Mesenchymal stem cell (in vitro differentiated cells and primary cell): Measurements from ENCODE around the gene C11orf98.
A peak's percentile ranks its signal among the peaks of the same experiment; 100 is the strongest.
"Not testable (repeated sequence)": the region's sequence is repeated elsewhere in the genome, so short reads cannot be mapped to it uniquely, and the experiment has no call there.

Experiments
- DNase-seq: peaks from one replicate; pipeline ENCODE4 v3.0.0-alpha.2; 2013
- H2AFZ ChIP-seq: one replicate; pipeline ENCODE4 v1.6.1; 2013; ENCODE audit warnings: low read depth, mild to moderate bottlenecking, control low read depth, inconsistent platforms, low read length, moderate library complexity
- H2AK5ac ChIP-seq: 2 replicates; pipeline ENCODE4 v1.6.1; 2013; ENCODE audit warnings: low read length, moderate library complexity, mild to moderate bottlenecking, inconsistent platforms; ENCODE audit not compliant: severe bottlenecking
- H2BK120ac ChIP-seq: one replicate; pipeline ENCODE4 v1.6.1; 2013; ENCODE audit warnings: low read depth, mild to moderate bottlenecking, inconsistent platforms, low read length, moderate library complexity
- H2BK12ac ChIP-seq, 2 experiments: one replicate each; pipeline ENCODE4 v1.6.1; 2013; ENCODE audit warnings: inconsistent platforms in 2 of 2, low read length in 2 of 2, mild to moderate bottlenecking in 2 of 2, moderate library complexity in 2 of 2, control low read depth in 1 of 2
- H2BK15ac ChIP-seq: one replicate; pipeline ENCODE4 v1.6.1; 2013; ENCODE audit warnings: mild to moderate bottlenecking, low read depth, inconsistent platforms; ENCODE audit not compliant: poor library complexity, severe bottlenecking
- H2BK5ac ChIP-seq: 2 replicates; pipeline ENCODE4 v1.6.1; 2013; ENCODE audit warnings: low read depth, mild to moderate bottlenecking, low read length, control low read depth, inconsistent platforms; ENCODE audit not compliant: poor library complexity, severe bottlenecking
- H3K14ac ChIP-seq, 2 experiments: one replicate each; pipeline ENCODE4 v1.6.1; 2013; ENCODE audit warnings: inconsistent platforms in 2 of 2, low read length in 2 of 2, control low read depth in 1 of 2, mild to moderate bottlenecking in 1 of 2, moderate library complexity in 1 of 2
- H3K18ac ChIP-seq, 2 experiments: one replicate each; pipeline ENCODE4 v1.6.1; 2013; ENCODE audit warnings: inconsistent platforms in 2 of 2, low read length in 2 of 2, control low read depth in 1 of 2, low read depth in 1 of 2, mild to moderate bottlenecking in 1 of 2
- H3K23ac ChIP-seq, 2 experiments: one replicate each; pipeline ENCODE4 v1.6.1; 2013; ENCODE audit warnings: inconsistent platforms in 2 of 2, low read length in 2 of 2, mild to moderate bottlenecking in 2 of 2, moderate library complexity in 2 of 2, control low read depth in 1 of 2
- H3K27ac ChIP-seq: 2 replicates; pipeline ENCODE4 v1.5.1; 2013; ENCODE audit warnings: mild to moderate bottlenecking, moderate library complexity, low read length, control low read depth, inconsistent platforms; ENCODE audit not compliant: poor library complexity, severe bottlenecking
- H3K27me3 ChIP-seq, 2 experiments: 2 replicates each; pipeline versions ENCODE4 v1.6.1 to v1.7.0; 2013; ENCODE audit warnings: low read length in 2 of 2, mild to moderate bottlenecking in 2 of 2, moderate library complexity in 2 of 2, control low read depth in 1 of 2, inconsistent platforms in 1 of 2; ENCODE audit not compliant: control insufficient read depth in 1 of 2, insufficient read depth in 1 of 2
- H3K36me3 ChIP-seq, 2 experiments: 2 replicates each; pipeline versions ENCODE4 v1.6.1 to v1.7.0; 2013; ENCODE audit warnings: low read length in 2 of 2, control low read depth in 1 of 2, inconsistent platforms in 1 of 2, low read depth in 1 of 2, mild to moderate bottlenecking in 1 of 2; ENCODE audit not compliant: insufficient read depth in 2 of 2, control insufficient read depth in 1 of 2
- H3K4ac ChIP-seq, 2 experiments: one replicate each; pipeline ENCODE4 v1.6.1; 2013; ENCODE audit warnings: inconsistent platforms in 2 of 2, low read length in 2 of 2, mild to moderate bottlenecking in 2 of 2, moderate library complexity in 2 of 2, control low read depth in 1 of 2, low read depth in 1 of 2
- H3K4me1 ChIP-seq: 2 replicates; pipeline ENCODE4 v1.6.1; 2013; ENCODE audit warnings: low read depth, low read length, control low read depth; ENCODE audit not compliant: control insufficient read depth, insufficient read depth
- H3K4me2 ChIP-seq: 2 replicates; pipeline ENCODE4 v1.6.1; 2013; ENCODE audit warnings: low read length, mild to moderate bottlenecking, inconsistent platforms; ENCODE audit not compliant: poor library complexity, severe bottlenecking
- H3K4me3 ChIP-seq, 2 experiments: 2 replicates each; pipeline versions ENCODE4 v1.5.1 to v1.7.0; 2013; ENCODE audit warnings: low read length in 2 of 2, mild to moderate bottlenecking in 2 of 2, control low read depth in 1 of 2, low read depth in 1 of 2; ENCODE audit not compliant: insufficient read depth in 1 of 2
- H3K79me1 ChIP-seq: replicated peaks from 2 replicates; pipeline ENCODE4 v1.6.1; 2013; ENCODE audit warnings: mild to moderate bottlenecking, control low read depth, low read length, inconsistent platforms; ENCODE audit not compliant: poor library complexity, severe bottlenecking
- H3K9ac ChIP-seq: 2 replicates; pipeline ENCODE4 v1.7.0; 2013; ENCODE audit warnings: mild to moderate bottlenecking, low read length, moderate library complexity
- H3K9me3 ChIP-seq: 2 replicates; pipeline ENCODE4 v1.7.0; 2013; ENCODE audit warnings: mild to moderate bottlenecking, low read length; ENCODE audit not compliant: control insufficient read depth
- H4K8ac ChIP-seq: one replicate; pipeline ENCODE4 v1.6.1; 2013; ENCODE audit warnings: inconsistent platforms, mild to moderate bottlenecking, low read length, moderate library complexity
- H4K91ac ChIP-seq: one replicate; pipeline ENCODE4 v1.6.1; 2013; ENCODE audit warnings: mild to moderate bottlenecking, low read length, inconsistent platforms
- WGBS: methylation state at CpG from one replicate; pipeline ENCODE4 v1.1.7; 2013; ENCODE audit warnings: mixed read lengths; 5-methylcytosine and 5-hydroxymethylcytosine counted together

Gene C11orf98

GRCh38 chr11:62705413-62705812 lies 40.4 kb upstream of the C11orf98 start:
- no peak for DNase-seq
- peaks cover 18% of the 10 kb centered on the region for H3K79me1 ChIP-seq
- peak overlapping the region; percentile 81 for H4K91ac ChIP-seq
- WGBS = 78% methylated on average over 7 of the region's 7 CpGs
- H3K27ac ChIP-seq = peak overlapping the region; percentile 82
- H3K36me3 ChIP-seq = peaks cover 35 to 36% of the 10 kb centered on the region in 2 experiments
- H3K4me2 ChIP-seq = peak overlapping the region; percentile 68
- H2AK5ac ChIP-seq = no peak overlapping the region
- no peak overlapping the region for H4K8ac ChIP-seq
- H3K14ac ChIP-seq = peak overlapping the region in 1 of 2 experiments; percentile 8
- peak overlapping the region; percentile 98 for H3K9ac ChIP-seq
- H3K9me3 ChIP-seq = no peaks in the 10 kb centered on the region
- H2BK120ac ChIP-seq = no peak overlapping the region
- no peak overlapping the region for H2BK15ac ChIP-seq
- H2AFZ ChIP-seq = no peak overlapping the region
- H2BK12ac ChIP-seq = peak overlapping the region in 1 of 2 experiments; percentile 1
- peak overlapping the region in 1 of 2 experiments; percentile 19 for H3K18ac ChIP-seq
- H3K4me3 ChIP-seq = peak overlapping the region in 1 of 2 experiments; percentile 91
- H3K27me3 ChIP-seq = no peaks in the 10 kb centered on the region
- H3K4me1 ChIP-seq = peaks cover 33% of the 10 kb centered on the region
- H2BK5ac ChIP-seq = no peak overlapping the region
- peak overlapping the region in 1 of 2 experiments; percentile 63 for H3K23ac ChIP-seq
- no peak overlapping the region for H3K4ac ChIP-seq

GRCh38 chr11:62703921-62704320 lies 38.9 kb upstream of the C11orf98 start:
- not testable (repeated sequence) for H2BK5ac ChIP-seq, H3K18ac ChIP-seq, H4K91ac ChIP-seq, H2BK15ac ChIP-seq, H3K27me3 ChIP-seq, H3K9ac ChIP-seq, DNase-seq, H3K4me3 ChIP-seq, H3K27ac ChIP-seq, H2AK5ac ChIP-seq, H3K4me2 ChIP-seq, H2AFZ ChIP-seq, H2BK120ac ChIP-seq, H4K8ac ChIP-seq, H2BK12ac ChIP-seq, H3K14ac ChIP-seq, H3K4ac ChIP-seq, H3K9me3 ChIP-seq, H3K23ac ChIP-seq
- H3K4me1 ChIP-seq = peaks cover 25% of the 10 kb centered on the region
- H3K36me3 ChIP-seq = peaks cover 32 to 34% of the 10 kb centered on the region in 2 experiments
- WGBS = 100% methylated on average over 3 of the region's 4 CpGs
- H3K79me1 ChIP-seq = peaks cover 20% of the 10 kb centered on the region

- Histone ChIP-seq H3K4ac (no peak overlapping the region), H3K4me2 (no peak overlapping the region), H2AK5ac (no peak overlapping the region), H3K23ac (no peak overlapping the region), H2BK5ac (no peak overlapping the region), H3K4me1 (peaks cover 14% of the 10 kb centered on the region), H4K91ac (no peak overlapping the region), H3K36me3 (peaks cover 19 to 28% of the 10 kb centered on the region in 2 experiments), H3K9ac (no peak overlapping the region), H2AFZ (no peak overlapping the region), H2BK120ac (no peak overlapping the region), H3K27me3 (no peaks in the 10 kb centered on the region), H2BK12ac (no peak overlapping the region), H4K8ac (no peak overlapping the region), H3K14ac (no peak overlapping the region), H3K27ac (no peak overlapping the region), H3K18ac (no peak overlapping the region), H3K4me3 (no peak overlapping the region), H3K9me3 (no peaks in the 10 kb centered on the region), H3K79me1 (peaks cover 9% of the 10 kb centered on the region), H2BK15ac (no peak overlapping the region)
- WGBS = 100% methylated on average over 7 of the region's 11 CpGs
- no peak for DNase-seq
Observed at GRCh38 chr11:62702246-62702645, 37.2 kb upstream of the C11orf98 start.

GRCh38 chr11:62694455-62695167 lies 29.6 kb upstream of the C11orf98 start:
- H3K14ac ChIP-seq = no peak overlapping the region
- no peak overlapping the region for H2BK5ac ChIP-seq
- WGBS = 64% methylated on average over 14 of the region's 14 CpGs
- peaks cover 13% of the 10 kb centered on the region for H3K79me1 ChIP-seq
- H3K23ac ChIP-seq = no peak overlapping the region
- no peak overlapping the region for H3K27ac ChIP-seq
- no peak overlapping the region for H2BK120ac ChIP-seq
- no peak overlapping the region for H4K91ac ChIP-seq
- no peak overlapping the region for H2AFZ ChIP-seq
- peak overlapping the region; percentile 6 for H2AK5ac ChIP-seq
- no peak overlapping the region for H4K8ac ChIP-seq
- H3K36me3 ChIP-seq = peaks cover 36 to 42% of the 10 kb centered on the region in 2 experiments
- DNase-seq = peak; percentile 84
- H3K4me3 ChIP-seq = no peak overlapping the region
- H3K18ac ChIP-seq = no peak overlapping the region
- no peaks in the 10 kb centered on the region for H3K27me3 ChIP-seq
- H2BK15ac ChIP-seq = no peak overlapping the region
- no peaks in the 10 kb centered on the region for H3K9me3 ChIP-seq
- no peak overlapping the region for H2BK12ac ChIP-seq
- peak overlapping the region; percentile 77 for H3K9ac ChIP-seq
- no peak overlapping the region for H3K4me2 ChIP-seq
- peaks cover 13% of the 10 kb centered on the region for H3K4me1 ChIP-seq
- no peak overlapping the region for H3K4ac ChIP-seq
